Activated naive CD8-positive, alpha-beta T cell treated with anti-CD3 and anti-CD28 coated beads, Interleukin-2, amount 50 U/mL, for 24 hours (primary cell): ENCODE measurements around the gene DNAJB6.

Experiments used
- ATAC-seq: fragments of 150-1000 bp; cut with Tn5 transposase; one replicate; pipeline ENCODE4 v1.10.0; 2021
- DNase-seq: peaks from one replicate; pipeline ENCODE4 v3.0.0; 2021
- H3K27ac Mint-ChIP-seq: one replicate; pipeline ENCODE4 v1.8.0; 2021; ENCODE audit warnings: mild to moderate bottlenecking, mixed read lengths
- H3K27me3 Mint-ChIP-seq: one replicate; pipeline ENCODE4 v1.8.0; 2021; ENCODE audit warnings: mixed read lengths
- H3K36me3 Mint-ChIP-seq: one replicate; pipeline ENCODE4 v1.8.0; 2021; ENCODE audit warnings: low read depth, mixed read lengths
- H3K4me1 Mint-ChIP-seq: one replicate; pipeline ENCODE4 v1.8.0; 2021; ENCODE audit warnings: mixed read lengths
- H3K4me3 Mint-ChIP-seq: one replicate; pipeline ENCODE4 v1.8.0; 2021; ENCODE audit warnings: mild to moderate bottlenecking, moderate library complexity, mixed read lengths
- H3K9me3 Mint-ChIP-seq: one replicate; pipeline ENCODE4 v1.8.0; 2021; ENCODE audit warnings: mixed read lengths

The DNAJB6 gene

GRCh38 chr7:157436076-157436475 lies 99.3 kb downstream of the DNAJB6 start:
- Mint-ChIP-seq H3K27me3 (peaks cover 2% of the 10 kb centered on the region), H3K4me1 (peaks cover 11% of the 10 kb centered on the region), H3K27ac (no peak overlapping the region), H3K4me3 (no peak overlapping the region), H3K9me3 (no peaks in the 10 kb centered on the region), H3K36me3 (no peaks in the 10 kb centered on the region)
- ATAC-seq = no peak
- no peak for DNase-seq

- ATAC-seq (no peak), DNase-seq (no peak)
- Mint-ChIP-seq H3K27me3 (peaks cover 2% of the 10 kb centered on the region), H3K9me3 (no peaks in the 10 kb centered on the region), H3K4me1 (peaks cover 11% of the 10 kb centered on the region), H3K27ac (no peak overlapping the region), H3K4me3 (no peak overlapping the region), H3K36me3 (no peaks in the 10 kb centered on the region)
Observed at GRCh38 chr7:157436763-157437480, 100.1 kb downstream of the DNAJB6 start.

- Mint-ChIP-seq H3K9me3 (no peaks in the 10 kb centered on the region), H3K36me3 (no peaks in the 10 kb centered on the region), H3K27me3 (peaks cover 2% of the 10 kb centered on the region), H3K27ac (no peak overlapping the region), H3K4me1 (peaks cover 7% of the 10 kb centered on the region), H3K4me3 (no peak overlapping the region)
- no peak for DNase-seq
- ATAC-seq = no peak
Observed at GRCh38 chr7:157437519-157438061, 100.8 kb downstream of the DNAJB6 start.

- Mint-ChIP-seq H3K4me3 (no peak overlapping the region), H3K36me3 (no peaks in the 10 kb centered on the region), H3K27ac (no peak overlapping the region), H3K4me1 (peaks cover 4% of the 10 kb centered on the region), H3K9me3 (no peaks in the 10 kb centered on the region), H3K27me3 (peaks cover 2% of the 10 kb centered on the region)
- DNase-seq = no peak
- no peak for ATAC-seq
Observed at GRCh38 chr7:157438121-157439025, 101.6 kb downstream of the DNAJB6 start.

DNA sequence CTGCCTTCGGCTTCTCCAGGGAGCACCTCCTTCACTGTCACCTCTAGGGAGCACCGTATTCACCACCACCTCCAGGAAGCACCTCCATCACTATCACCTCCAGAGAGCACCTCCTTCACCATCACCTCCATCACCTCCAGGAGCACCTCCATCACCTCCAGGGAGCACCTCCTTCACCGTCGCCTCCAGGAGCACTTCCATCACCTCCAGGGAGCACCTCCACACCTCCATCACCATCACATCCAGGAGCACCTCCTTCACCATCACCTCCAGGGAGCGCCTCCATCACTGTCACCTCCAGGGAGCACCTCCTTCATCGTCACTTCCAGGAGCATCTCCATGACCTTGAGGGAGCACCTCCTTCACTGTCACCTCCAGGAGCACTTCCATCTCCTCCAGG lies 102.3 kb downstream of the DNAJB6 start:
- DNase-seq = no peak
- no peak for ATAC-seq
- H3K4me3 Mint-ChIP-seq = no peak overlapping the region
- H3K36me3 Mint-ChIP-seq = no peaks in the 10 kb centered on the region
- no peaks in the 10 kb centered on the region for H3K4me1 Mint-ChIP-seq
- no peaks in the 10 kb centered on the region for H3K9me3 Mint-ChIP-seq
- peaks cover 2% of the 10 kb centered on the region for H3K27me3 Mint-ChIP-seq
- H3K27ac Mint-ChIP-seq = no peak overlapping the region

DNA sequence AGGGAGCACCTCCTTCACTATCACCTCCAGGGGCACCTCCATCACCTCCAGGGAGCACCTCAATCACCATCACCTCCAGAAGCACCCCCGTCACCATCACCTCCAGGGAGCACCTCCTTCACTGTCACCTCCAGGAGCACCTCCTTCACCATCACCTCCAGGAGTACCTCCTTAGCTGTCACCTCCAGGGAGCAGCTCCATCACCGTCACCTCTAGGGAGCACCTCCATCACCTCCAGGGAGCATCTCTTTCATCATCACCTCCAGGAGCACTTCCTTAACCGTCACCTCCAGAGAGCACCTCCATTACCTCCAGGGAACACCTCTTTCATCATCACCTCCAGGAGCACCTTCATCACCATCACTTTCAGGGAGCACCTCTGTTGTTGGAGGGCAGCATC lies 103.0 kb downstream of the DNAJB6 start:
- no peak overlapping the region for H3K27ac Mint-ChIP-seq
- no peak overlapping the region for H3K4me3 Mint-ChIP-seq
- H3K36me3 Mint-ChIP-seq = no peaks in the 10 kb centered on the region
- H3K9me3 Mint-ChIP-seq = no peaks in the 10 kb centered on the region
- DNase-seq (no peak), ATAC-seq (no peak)
- peaks cover 2% of the 10 kb centered on the region for H3K27me3 Mint-ChIP-seq
- H3K4me1 Mint-ChIP-seq = no peaks in the 10 kb centered on the region

DNA sequence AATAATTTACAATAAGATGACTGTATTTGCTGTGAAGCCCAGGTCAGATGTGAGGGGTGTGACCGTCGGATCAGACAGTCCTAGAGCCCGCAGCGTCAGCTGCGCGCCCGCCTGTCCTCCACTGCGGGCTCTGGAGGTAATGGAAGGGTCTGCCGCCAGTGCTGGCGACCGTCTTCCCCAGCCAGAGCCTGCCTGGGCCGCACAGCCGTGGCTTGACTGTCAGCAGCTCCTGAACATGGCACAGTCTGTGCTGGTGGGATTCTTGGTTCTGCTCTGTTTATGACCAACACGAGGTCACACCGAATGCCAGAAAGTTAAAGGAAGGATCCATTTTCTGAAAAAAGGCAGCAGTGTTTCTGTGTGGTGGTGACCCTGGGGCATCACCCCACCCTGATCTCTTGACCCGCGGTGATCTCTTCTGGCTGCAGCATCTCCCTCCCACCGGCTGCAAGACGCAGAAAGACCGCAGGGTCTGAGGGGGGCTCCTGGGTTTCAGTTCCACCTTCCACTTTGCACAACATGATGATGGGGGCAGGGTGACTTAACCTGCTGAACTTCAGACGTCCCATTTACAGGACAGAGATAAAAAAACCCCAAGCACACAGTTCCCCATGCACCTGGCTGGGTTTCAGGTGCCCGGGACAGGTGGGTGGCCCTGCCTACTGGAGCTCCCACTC lies 103.7 kb downstream of the DNAJB6 start:
- no peak for DNase-seq
- H3K27ac Mint-ChIP-seq = no peak overlapping the region

DNA sequence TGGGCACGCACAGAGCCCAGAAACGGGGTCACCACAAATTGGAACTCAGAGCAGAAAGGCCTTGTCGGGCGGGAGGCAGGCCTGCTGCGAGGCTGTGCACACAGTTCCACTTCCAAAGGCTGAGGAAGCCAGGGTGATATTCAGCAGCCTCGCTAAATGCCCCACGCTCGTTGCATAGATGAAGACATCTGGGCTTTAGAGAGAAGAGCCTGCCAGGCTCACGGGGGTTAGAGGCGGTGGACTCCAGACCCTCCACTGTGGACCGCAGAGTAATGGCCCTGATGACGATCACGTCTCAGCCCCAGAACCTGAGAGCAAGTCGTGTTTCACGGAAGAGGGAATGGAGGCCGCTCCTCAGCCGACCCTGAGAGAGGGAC lies 104.2 kb downstream of the DNAJB6 start:
- ATAC-seq (no peak), DNase-seq (no peak)
- no peak overlapping the region for H3K27ac Mint-ChIP-seq
- H3K27me3 Mint-ChIP-seq = peaks cover 2% of the 10 kb centered on the region
- H3K36me3 Mint-ChIP-seq = no peaks in the 10 kb centered on the region
- no peaks in the 10 kb centered on the region for H3K4me1 Mint-ChIP-seq
- H3K4me3 Mint-ChIP-seq = no peak overlapping the region
- H3K9me3 Mint-ChIP-seq = no peaks in the 10 kb centered on the region

More for the DNA sequence above, 103.7 kb downstream of the DNAJB6 start:
- H3K27me3 Mint-ChIP-seq = peaks cover 2% of the 10 kb centered on the region
- no peaks in the 10 kb centered on the region for H3K9me3 Mint-ChIP-seq
- no peak for ATAC-seq
- no peaks in the 10 kb centered on the region for H3K4me1 Mint-ChIP-seq
- H3K4me3 Mint-ChIP-seq = no peak overlapping the region
- no peaks in the 10 kb centered on the region for H3K36me3 Mint-ChIP-seq

- DNase-seq (no peak), ATAC-seq (no peak)
- no peak overlapping the region for H3K4me3 Mint-ChIP-seq
- H3K9me3 Mint-ChIP-seq = no peaks in the 10 kb centered on the region
- H3K27ac Mint-ChIP-seq = no peak overlapping the region
- peaks cover 2% of the 10 kb centered on the region for H3K27me3 Mint-ChIP-seq
- no peaks in the 10 kb centered on the region for H3K36me3 Mint-ChIP-seq
- no peaks in the 10 kb centered on the region for H3K4me1 Mint-ChIP-seq
Observed at GRCh38 chr7:157442456-157442855, 105.7 kb downstream of the DNAJB6 start.

GRCh38 chr7:157442993-157443831 lies 106.4 kb downstream of the DNAJB6 start:
- DNase-seq (no peak), ATAC-seq (no peak)
- H3K4me1 Mint-ChIP-seq = no peaks in the 10 kb centered on the region
- no peaks in the 10 kb centered on the region for H3K9me3 Mint-ChIP-seq
- no peak overlapping the region for H3K27ac Mint-ChIP-seq
- no peak overlapping the region for H3K4me3 Mint-ChIP-seq
- H3K27me3 Mint-ChIP-seq = peaks cover 2% of the 10 kb centered on the region
- H3K36me3 Mint-ChIP-seq = no peaks in the 10 kb centered on the region

DNA sequence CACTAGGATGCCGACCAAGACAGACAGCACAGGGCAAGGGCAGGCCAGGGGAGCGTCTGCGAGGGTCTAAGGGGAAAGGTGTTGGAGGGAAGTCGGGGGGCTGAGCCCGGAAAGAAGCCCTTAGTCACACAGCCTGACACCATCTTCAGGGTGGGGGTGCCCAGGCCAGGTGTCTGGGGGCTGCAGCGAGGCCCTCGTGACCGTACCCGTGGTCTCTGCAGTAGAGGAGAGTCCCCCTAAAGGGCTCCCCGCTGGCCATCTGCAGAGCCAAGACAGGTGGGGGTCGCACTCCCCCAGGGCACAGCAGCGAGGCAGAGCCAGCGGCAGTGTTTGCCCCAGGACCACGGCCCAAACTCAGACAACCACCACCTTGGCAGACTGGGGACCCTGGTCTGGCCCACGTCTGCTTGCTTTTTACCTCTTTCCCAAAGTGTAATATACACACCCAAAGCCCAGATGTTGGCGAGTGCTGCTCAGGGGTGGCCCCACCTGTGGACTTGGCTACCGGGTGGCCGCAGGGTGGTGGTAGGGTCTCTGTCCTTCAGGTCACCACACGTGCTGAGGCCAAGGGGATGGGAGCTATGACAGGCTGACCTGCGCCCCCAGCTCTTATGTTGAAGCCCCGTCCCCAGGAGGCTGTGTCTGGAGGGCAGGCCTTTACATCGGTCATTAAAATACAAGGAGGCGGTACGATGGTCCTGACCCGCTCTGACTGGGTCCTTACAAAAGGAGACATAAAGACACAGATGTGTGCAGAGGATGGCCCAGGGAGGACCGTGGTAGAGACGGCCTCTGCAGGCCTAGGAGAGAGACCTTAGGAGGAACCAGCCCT lies 107.4 kb downstream of the DNAJB6 start:
- ATAC-seq (peak; percentile 15), DNase-seq (no peak)
- Mint-ChIP-seq H3K36me3 (no peaks in the 10 kb centered on the region), H3K27me3 (peaks cover 2% of the 10 kb centered on the region), H3K27ac (no peak overlapping the region), H3K4me1 (no peaks in the 10 kb centered on the region), H3K9me3 (no peaks in the 10 kb centered on the region), H3K4me3 (no peak overlapping the region)

- Mint-ChIP-seq H3K27ac (no peak overlapping the region), H3K36me3 (no peaks in the 10 kb centered on the region), H3K4me1 (no peaks in the 10 kb centered on the region)
Observed at GRCh38 chr7:157444843-157445135, 108.0 kb downstream of the DNAJB6 start.

DNA sequence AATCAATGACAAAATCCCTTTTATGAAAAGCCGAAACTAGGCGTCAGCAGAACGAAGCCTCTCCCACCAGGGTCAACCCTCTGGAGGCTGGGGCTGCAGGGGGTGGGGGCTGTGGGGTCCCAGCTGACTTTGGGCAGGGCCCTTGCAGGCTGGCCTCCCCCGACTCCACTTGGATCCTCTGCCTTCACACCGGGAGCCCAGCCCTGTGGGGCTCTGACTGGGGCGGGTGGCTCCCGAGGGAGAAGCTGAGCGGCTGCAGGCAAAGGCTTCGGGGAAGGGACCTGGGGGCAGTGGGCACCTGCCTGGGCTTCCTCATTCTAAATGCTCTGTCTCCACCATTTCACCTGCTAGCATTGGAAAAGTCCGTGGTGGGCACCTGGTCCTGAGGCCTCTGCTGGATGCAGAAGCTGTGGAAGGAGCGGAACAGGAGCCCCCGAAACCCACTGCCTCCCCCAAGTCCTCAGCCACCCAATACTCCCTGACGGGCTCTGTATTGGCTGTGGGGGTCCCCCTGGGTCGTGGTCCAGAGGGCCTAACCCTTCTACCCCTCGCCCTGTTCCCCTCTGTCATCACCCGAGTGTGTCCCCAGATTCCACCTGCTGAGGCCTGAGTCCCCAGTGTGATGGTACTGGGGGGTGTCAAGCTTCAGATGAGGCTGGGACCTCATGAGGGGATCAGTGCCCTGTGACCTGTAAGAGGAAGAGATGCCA lies 108.6 kb downstream of the DNAJB6 start:
- Mint-ChIP-seq H3K27me3 (no peaks in the 10 kb centered on the region), H3K4me1 (no peaks in the 10 kb centered on the region), H3K4me3 (no peak overlapping the region), H3K9me3 (no peaks in the 10 kb centered on the region), H3K36me3 (no peaks in the 10 kb centered on the region), H3K27ac (no peak overlapping the region)
- ATAC-seq (no peak), DNase-seq (no peak)

More at GRCh38 chr7:157444843-157445135, 108.0 kb downstream of the DNAJB6 start:
- Mint-ChIP-seq H3K9me3 (no peaks in the 10 kb centered on the region), H3K27me3 (peaks cover 1% of the 10 kb centered on the region), H3K4me3 (no peak overlapping the region)
- ATAC-seq (no peak), DNase-seq (no peak)
